Loucy (cell line): ENCODE measurements around the gene CDC25A.

ENCODE experiments used
- EZH2phosphoT487 ChIP-seq: fragments of 200-600 bp; IDR thresholded peaks from 2 replicates; pipeline ENCODE4 v1.6.1; 2018; ENCODE audit warnings: antibody characterized with exemption, mild to moderate bottlenecking, moderate library complexity, borderline replicate concordance
- TF ChIP-seq, protein P1 (sequence below): fragments of 200-600 bp; sonication (generic); conservative IDR thresholded peaks from 2 replicates; pipeline ENCODE4 v1.5.1; 2014; ENCODE audit warnings: mild to moderate bottlenecking, antibody characterized with exemption, low read length

- TF ChIP-seq, protein P1, sequence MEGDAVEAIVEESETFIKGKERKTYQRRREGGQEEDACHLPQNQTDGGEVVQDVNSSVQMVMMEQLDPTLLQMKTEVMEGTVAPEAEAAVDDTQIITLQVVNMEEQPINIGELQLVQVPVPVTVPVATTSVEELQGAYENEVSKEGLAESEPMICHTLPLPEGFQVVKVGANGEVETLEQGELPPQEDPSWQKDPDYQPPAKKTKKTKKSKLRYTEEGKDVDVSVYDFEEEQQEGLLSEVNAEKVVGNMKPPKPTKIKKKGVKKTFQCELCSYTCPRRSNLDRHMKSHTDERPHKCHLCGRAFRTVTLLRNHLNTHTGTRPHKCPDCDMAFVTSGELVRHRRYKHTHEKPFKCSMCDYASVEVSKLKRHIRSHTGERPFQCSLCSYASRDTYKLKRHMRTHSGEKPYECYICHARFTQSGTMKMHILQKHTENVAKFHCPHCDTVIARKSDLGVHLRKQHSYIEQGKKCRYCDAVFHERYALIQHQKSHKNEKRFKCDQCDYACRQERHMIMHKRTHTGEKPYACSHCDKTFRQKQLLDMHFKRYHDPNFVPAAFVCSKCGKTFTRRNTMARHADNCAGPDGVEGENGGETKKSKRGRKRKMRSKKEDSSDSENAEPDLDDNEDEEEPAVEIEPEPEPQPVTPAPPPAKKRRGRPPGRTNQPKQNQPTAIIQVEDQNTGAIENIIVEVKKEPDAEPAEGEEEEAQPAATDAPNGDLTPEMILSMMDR: no peak
- no peak for TF ChIP-seq EZH2phosphoT487
Measured at GRCh38 chr3:48140936-48141603, 47.1 kb downstream of the CDC25A start.
